NCI-H82 treated with DMSO at 0.1 percent for 48 hours (cell line): Measurements from ENCODE around the gene REPS2.
A peak's percentile ranks its signal among the peaks of the same experiment; 100 is the strongest.

Experiments used
- DNase-seq: peaks from one replicate; lab custom pipeline; 2025; ENCODE audit not compliant: unreplicated experiment; lab: John Stamatoyannopoulos, UW

Gene REPS2

DNA sequence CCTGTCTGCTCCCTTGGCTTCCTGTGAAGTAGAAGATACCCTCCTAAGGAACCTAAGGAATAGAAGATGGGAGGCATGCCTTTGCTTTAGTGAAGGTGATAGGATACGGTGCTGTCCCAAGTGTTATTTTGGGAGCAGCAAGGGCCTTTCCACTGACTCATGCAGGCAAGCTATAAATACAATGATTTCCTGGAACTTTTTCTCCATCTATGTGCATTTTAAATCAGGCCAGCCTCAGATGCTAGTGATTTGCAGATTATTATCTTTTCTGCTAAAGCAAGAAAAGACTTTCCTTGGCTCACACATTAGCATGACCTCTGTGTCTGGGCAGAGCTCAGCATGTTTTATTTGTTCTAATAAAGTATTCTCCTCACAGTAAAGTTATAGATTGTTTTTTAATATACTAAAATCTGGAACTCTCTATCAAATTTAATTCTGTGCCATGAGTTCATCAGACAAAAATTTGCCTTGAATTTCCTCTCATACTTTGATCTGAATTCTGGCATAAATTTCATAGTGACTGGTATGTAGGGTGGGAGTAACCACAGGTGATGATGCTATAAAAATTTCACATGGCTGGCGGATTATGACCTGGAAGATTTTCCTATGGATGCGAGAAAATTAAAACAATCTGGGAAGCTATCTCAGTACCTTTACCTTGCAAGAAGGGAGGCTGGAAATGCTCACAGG, 131.7 kb downstream of the REPS2 start:
- DNase-seq = no peak

DNA sequence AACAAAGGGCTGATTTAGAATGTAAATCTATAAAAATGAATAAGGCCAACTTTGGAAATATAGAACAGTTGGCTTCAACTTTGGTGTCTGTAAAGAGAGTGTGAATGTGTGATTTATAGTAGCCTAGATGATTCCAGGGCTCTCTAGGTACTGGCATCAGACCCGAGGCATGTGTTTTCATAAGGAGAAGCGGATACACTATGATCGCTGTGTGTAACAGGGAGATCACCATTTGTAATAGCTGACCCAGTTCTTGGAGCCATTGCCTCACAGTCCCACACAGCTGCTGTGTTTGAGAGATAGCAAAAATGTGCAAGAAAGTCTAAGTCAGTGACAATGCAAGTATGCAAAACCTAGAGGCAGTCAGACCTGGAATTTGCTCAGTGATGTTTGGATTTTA, 135.1 kb downstream of the REPS2 start:
- no peak for DNase-seq

DNA sequence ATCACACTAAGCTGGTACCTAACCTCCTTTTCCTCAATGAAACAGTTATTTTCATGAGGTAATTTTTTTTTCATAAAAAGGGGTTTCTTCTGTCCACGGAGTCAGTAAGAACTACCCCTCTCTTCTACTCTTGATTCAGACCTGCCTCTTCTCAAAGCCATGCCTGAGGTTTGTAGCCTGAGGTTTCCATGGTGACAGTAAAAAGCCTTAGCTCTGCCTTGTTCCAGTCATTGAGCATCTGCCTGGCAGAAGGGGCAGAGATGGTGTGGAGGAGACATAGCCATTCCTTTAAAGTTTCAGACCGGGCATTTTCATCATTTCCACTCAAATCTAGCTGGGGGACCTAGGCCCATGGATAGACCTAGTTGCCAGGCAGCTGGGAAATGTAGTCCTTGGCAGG, 135.5 kb downstream of the REPS2 start:
- DNase-seq = no peak

DNA sequence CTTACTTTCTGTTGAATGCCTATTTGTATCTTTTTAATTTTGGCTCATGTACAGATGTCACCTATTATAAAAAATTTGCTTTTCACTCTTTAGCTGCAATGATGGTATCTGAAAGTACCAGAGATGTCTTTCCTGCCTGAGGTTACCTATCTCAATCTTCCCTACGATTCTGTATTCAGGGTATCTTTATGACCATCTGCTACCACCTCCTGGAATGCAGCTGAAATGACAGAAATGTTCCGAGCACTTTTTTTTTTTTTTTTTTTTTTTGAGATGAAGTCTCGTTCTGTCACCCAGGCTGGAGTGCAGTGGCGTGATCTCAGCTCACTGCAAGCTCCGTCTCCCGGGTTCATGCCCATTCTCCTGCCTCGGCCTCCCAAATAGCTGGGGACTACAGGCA, 136.4 kb downstream of the REPS2 start:
- peak; percentile 31 for DNase-seq

DNA sequence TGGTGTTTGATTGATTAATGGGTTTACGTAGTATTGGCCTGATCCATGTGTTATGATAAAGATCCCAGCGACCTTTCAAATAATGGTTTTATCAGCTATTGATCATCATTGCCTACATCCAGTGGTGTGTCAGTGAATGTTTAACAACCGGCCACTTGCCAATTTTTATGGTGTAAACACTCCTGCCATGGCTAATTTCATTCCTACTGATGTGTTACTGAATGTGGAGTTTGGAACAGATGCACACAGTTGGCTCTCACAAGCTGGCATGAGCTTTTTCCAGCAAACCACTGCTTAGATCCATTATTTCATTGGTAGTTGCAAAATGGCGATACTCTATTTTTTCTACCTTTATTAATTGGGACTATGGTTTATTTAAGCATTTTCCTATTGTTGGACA, 139.9 kb downstream of the REPS2 start:
- DNase-seq = no peak

DNA sequence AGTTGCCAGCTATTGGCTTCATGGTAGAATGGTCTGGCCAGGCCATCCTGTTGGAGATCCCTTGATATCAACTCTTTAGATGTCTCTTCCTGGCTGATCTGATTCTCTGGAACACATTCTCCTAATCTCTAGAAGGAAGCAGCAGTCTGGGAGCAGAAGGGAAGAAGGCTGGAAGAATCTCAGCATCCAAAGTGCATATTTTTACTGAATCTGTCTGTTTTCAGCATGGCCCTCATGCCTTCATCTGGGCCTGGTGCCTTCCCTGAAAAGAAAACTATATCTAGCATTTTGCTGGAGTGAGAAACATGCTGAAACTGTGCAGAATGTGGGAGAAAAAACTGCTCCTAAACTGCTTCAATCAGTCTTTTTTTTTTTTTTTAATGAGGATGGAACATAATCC, 148.7 kb downstream of the REPS2 start:
- no peak for DNase-seq

DNA sequence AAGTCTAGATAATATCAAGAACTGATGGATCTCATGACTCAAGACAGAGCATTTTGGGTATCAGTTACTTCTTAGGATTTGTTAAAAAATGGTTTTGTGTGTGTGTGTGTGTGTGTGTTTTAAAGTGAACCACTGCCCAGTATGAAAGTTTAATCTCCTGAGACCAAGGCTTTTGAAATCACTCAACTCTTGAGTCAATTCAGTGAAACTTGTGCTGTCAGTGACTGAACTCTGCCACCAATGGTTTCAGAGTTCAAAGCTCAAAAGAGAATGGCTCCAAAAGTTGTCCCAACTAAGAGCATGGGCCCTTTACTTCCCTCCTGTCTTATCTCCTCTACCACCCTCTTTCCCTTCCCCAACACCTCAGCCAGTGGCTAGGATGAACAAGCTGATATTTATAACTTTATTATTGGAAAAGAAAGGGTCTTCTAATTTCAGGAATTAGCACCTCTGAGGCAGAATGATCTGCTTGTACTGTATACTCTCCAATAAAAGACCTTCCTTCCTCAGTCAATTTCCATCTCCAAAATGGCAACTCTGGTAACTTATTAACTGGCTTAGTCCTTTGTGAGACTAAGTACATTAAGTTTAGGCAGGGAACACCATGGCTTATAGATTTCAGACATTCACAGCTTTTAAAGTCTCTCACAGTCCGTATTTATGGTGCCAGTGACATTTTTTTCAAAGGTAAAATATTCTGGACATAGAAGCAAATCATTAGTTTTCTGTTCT, 152.2 kb downstream of the REPS2 start:
- no peak for DNase-seq

DNA sequence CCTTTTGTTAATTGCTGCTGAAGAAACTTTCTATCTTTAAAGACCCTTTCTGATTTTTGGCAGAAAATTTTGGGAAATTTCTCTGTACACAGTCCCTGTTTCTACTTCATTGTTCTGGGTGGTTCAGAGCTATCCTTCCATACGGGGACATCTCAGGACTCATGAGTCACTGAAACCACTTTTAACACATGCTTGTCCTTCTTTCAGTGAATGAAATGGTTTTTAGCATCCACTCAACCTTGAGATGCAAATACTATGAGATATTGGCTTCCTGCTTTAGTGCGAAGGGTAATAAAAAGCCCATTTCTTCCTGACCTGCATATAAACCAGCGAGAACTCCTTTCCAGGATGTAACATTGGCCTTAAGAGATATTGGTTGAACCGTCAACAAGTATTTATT, 158.0 kb downstream of the REPS2 start:
- no peak for DNase-seq

DNA sequence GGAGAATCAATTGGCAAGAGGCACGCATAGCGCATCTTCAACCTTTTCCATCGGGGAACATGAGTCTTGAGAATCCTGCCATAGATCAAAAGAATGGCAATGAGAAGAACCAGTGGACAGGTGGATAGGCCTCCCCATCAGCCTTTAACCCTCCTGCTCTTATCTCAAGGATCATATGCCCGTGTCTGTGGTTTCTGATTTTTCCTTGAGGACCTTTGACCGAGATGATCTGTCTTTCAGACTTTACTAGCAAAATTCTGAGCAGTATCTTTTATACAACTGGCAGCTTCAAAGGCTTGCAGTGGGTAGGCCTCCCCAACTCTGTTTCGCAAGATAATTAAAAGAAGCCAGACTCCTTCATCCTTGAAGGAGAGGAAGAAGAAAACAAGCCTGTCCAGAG, 174.4 kb downstream of the REPS2 start:
- no peak for DNase-seq

DNA sequence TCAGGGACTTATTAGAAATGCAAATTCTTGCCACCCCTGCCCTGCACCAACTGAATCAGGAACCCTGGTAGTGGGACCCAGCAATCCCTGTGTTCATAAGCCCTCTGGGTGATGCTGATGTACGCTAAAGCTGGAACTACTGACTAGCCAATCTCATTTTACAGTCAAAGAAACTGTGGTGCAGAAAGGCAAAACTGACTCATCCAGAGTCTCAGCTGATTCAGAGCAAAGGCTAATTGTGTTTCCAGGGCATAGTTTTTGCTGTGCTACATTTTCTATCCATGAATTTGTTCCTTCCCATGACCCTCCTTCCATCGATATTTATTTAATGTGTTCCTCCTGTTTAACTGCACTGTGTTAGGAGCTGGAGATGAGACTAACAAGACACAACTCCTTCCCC, 207.5 kb downstream of the REPS2 start:
- DNase-seq = no peak

DNA sequence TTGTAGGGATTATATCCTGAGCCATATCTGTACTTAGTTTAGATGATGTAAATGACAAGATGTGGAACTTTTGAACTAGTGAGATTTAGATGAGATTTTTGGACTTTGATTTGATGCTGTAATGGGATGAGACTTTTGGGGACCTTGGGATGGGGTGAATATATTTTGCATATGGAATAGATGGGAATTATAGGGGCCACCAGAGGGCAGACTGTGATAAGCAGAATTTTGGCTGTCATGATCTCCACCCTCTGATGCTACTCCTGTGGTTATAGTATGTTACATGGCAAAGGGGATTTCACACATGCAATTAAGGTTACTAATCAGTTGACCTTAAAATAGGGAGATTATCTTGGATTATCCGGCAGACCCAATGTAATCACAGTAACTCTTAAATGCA, 214.5 kb downstream of the REPS2 start:
- DNase-seq = no peak

DNA sequence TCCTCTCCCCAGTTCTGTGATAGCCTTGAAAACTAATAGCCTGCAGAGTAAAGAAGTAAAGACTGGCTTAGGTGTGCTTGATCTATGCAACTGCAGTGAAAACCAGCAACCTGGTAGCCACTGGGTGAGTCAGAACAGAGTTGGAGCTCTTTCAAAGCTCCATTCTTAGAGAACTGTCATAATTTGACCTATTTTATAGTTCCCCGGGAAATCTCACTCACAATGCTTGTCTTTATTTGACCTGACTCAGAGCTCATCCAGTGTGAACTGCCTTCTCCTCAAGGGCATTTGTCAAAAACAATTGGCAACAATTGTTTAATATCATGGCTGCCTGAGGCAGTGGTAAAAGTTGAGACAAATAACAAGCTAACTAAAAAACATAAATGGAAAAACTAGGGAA, 215.5 kb downstream of the REPS2 start:
- DNase-seq = no peak

DNA sequence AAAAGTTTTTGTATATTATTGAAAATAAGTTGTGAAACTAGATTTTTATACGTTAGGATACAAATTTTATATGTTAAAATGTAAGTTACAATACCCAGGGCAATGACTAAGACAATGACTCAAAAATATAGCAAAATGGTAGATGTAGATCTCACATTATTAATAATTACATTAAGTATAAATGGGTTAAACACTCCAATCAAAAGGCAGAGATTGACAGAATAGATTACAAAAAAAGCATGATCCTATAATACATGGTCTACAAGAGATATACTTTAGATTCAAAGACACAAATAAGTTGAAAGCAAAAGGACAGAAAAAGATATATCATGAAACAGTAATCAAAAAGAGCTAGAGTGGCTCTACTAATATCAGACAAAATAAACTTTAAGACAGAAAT, 217.6 kb downstream of the REPS2 start:
- DNase-seq = no peak

DNA sequence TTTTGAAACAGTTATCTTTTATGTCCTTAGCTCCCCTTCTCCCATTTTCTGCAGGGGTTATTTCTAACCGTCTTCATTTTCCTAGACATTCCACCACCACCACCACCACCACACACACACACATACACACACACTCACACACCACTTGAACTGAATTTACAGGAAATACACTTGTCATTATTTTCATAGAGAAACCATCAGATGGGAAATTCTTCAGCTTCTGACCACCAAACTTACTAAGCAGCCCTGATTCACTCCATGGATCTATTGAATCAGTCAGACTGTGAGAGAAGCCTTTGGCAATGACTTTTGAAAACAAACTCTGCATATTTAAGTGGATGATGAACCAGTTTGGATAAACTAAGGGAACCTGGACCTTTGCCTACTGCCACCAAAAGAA, 218.5 kb downstream of the REPS2 start:
- no peak for DNase-seq

DNA sequence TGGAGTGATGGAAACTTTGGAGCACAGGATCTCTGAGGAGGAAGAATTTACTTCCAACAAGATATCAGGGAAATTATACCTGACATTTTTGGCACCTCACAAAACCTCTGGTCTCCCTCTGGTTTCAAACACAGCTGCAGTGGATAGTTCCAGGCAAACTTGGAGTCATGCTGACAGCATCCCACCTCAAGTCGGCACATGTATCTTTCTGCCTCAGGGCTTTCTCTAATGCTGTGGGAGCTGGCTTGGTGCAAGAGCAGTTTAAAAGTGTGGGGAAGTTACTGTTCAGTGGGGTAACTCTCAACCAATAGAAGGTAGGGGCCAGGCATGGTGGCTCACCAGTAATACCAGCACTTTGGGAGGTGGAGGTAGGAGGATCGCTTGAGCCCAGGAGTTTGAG, 221.5 kb downstream of the REPS2 start:
- DNase-seq = no peak

DNA sequence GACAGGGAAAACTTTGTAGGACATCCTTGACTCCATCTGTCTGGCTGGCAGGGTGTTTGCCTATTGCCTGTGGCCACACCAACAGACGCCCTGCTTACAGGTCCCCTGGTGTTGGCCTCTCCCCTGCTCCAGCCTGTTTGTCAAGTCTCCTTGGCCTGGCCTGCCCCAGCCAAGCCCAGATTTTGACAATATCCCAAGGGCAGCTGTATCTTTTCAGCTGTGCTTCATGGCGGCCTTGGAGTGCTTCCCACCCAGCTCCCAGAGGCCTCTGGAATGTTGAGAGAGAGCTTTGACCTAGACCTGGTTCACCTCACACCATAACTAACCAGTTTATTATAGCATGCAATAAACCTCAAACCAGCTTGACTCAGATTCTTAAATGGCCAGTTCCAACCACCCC, 224.5 kb downstream of the REPS2 start:
- no peak for DNase-seq

DNA sequence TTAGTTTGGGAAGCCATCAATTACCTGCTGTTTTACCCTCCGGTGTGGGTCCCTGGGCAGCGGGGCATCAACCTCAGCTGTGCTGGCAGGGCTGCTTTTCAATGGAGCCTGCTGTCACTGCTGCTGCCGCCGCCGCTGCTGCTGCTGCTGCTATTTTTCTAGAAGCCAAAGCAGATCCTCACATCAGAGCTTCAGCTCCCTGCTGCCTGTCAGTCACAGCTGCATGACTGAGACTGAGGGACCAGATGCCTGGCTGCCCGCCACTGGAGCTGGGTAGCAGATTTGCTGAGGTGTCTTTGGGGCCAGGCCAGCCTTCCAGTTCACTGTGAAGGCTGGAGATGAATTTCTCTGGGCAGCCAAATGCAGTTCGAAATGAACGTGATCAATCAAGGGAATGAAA, 228.2 kb downstream of the REPS2 start:
- no peak for DNase-seq

DNA sequence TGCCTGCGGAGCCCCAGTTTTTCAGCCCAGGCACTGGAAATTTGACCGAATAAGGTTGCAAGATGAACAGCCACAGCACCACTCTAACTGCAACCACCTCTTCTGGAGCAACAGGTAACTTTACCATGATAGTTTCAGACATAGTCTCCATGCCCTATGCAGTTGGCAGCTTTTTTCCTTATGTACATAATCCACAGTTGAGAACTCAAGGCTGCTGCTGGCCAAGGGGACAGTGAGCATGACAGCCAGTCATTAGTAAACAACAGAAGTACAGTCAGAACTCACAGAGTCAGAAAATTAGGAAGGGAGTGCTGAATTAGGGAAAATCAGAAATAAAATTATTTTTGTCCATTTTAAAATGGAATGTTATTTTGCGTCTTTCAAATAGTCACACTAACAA, 235.9 kb downstream of the REPS2 start:
- DNase-seq = no peak

DNA sequence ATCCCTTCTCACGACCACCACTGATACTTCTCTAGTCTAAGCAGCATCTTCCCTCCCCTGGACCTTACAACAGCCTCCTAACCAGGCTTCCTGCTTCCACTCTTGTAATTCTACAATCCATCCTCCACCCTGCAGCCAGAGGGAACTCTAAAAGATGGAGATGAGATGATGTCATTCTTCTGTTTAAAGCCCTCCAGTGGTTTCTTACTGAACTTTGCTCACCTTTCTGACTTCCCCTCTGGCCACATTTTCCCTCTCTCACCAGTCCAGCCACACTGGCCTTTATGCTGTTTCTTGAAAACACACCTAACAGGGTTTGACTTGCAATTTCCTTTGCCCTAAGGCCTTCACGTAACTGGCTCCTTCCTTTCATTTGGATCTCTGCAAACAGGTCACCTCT, 237.1 kb downstream of the REPS2 start:
- DNase-seq = no peak

DNA sequence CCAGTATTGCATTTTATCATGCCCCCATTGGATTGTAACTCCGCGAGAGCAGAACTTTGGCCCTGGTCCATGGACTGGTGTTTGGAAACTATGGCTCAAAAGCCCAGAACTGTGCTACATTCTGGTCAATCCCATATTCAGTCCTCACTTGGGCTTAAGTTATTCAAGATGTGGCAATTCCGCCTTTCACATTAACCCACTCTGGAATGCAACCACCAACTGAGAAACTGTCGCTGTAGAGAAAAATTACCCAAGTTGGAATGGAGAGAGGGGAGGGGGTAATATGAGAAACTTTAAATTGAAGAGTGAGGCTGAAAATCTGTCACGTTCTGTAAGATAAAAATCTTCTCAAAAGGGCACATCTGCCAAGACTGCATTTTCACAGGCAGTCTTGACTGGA, 239.0 kb downstream of the REPS2 start:
- DNase-seq = no peak

DNA sequence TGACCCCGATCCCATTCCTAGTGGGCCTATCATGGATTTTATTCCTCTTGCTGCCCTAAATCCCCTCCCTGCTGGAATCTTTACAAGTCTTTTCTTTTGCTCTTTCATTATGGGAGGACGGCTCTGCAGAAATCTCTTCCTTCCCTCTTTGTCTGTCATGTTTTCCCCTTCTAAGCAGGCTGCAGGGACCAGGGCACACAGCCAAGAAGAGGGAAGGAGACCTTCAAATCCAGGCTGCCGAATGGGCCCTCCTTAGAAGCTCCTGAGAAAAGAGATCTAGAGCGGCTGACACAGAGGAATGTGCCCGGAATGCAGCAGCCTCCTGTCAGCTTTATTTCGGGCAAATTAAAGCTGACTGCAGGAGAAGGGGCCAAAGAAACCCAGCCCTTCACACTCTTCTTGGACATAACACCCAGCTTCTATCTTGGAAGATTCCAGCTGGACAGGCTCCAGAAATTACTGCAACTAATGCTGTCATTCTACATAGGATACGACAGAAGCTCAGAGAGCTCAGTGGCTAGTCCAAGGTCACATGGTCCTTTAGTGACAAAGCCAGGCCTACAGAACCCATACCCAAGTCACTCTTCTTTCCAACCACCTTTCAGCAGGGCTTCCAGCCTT, 240.8 kb downstream of the REPS2 start:
- DNase-seq = no peak

DNA sequence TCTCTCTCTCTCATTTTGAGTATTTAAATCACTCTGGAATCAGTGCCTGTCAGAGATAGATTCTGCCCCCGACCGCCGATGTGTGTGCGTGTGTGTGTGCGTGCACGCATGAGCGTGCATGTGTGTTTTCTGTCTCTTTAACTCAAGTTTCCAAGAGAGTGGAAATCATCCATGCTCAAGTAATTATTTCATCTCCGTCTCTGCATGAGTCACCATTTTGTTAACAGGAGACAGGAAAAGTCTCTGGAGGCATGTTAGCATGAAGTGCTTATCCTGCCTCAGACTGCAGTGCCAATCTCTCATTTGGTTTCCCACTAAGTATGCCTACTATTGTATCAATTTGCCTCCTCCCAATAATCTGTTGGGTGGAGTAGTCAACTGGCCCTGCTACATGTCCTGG, 245.6 kb downstream of the REPS2 start:
- DNase-seq = no peak
